GM12891 (cell line): ENCODE measurements around the gene BRIP1.

ENCODE experiments used
- POLR2A ChIP-seq: IDR thresholded peaks from 2 replicates; pipeline ENCODE4 v1.6.1; 2011; ENCODE audit warnings: low read depth, low read length, control low read depth
- POLR2AphosphoS5 ChIP-seq: IDR thresholded peaks from 2 replicates; pipeline ENCODE4 v1.6.1; 2011; ENCODE audit warnings: low read depth, low read length, control low read depth
- POU2F2 ChIP-seq: IDR thresholded peaks from 2 replicates; pipeline ENCODE4 v1.6.1; 2011; ENCODE audit warnings: low read depth, mild to moderate bottlenecking, control low read depth, low read length, moderate library complexity

- TF ChIP-seq POLR2A (no peak), POLR2AphosphoS5 (no peak), POU2F2 (no peak)
Measured at GRCh38 chr17:61764846-61765245, 98.5 kb downstream of the BRIP1 start.
